H1 (cell line): ENCODE results near the gene AHRR. TPM values are rescaled to one million over a fixed set of nuclear protein-coding genes. Genes with fewer than 3 reads are reported as not detected.
A peak's percentile ranks its signal among the peaks of the same experiment; 100 is the strongest.

Experiments used
- CTCF ChIA-PET: fragments of 300-600 bp; sonication (Branson Sonifier 250); formaldehyde crosslinking; loops from one replicate; lab custom pipeline; 2021; ENCODE audit not compliant: partially characterized antibody; lab: Charles Lee
- POLR2A ChIA-PET: fragments of 300-600 bp; sonication (Branson Sonifier 250); formaldehyde crosslinking; loops from one replicate; lab custom pipeline; 2021; ENCODE audit warnings: inconsistent platforms; ENCODE audit not compliant: partially characterized antibody; lab: Charles Lee
- DNase-seq, 2 experiments: peaks; one replicate each; pipeline versions ENCODE4 v3.0.0 to v3.0.0-alpha.2; 2010 to 2022; ENCODE audit warnings: low spot score in 2 of 2, low read depth in 1 of 2, mixed read lengths in 1 of 2
- FAIRE-seq: peaks from 2 replicates; lab custom pipeline; 2011; peaks lifted over from hg19 to GRCh38; lab: Jason Lieb, UNC
- H2AFZ ChIP-seq: 2 replicates; pipeline ENCODE4 v1.8.1; 2012; ENCODE audit warnings: low read length, inconsistent platforms
- H2AK5ac ChIP-seq: 2 replicates; pipeline ENCODE4 v1.6.1; 2013; ENCODE audit warnings: low read depth, low read length
- H2BK120ac ChIP-seq: replicated peaks from 2 replicates; pipeline ENCODE3; 2013; ENCODE audit warnings: low read depth, low read length, inconsistent platforms
- H2BK12ac ChIP-seq: 2 replicates; pipeline ENCODE4 v1.6.1; 2013; ENCODE audit warnings: low read depth, low read length
- H2BK15ac ChIP-seq: 2 replicates; pipeline ENCODE4 v1.6.1; 2013; ENCODE audit warnings: low read length
- H2BK20ac ChIP-seq: 2 replicates; pipeline ENCODE4 v1.6.1; 2013; ENCODE audit warnings: low read length
- H2BK5ac ChIP-seq: 2 replicates; pipeline ENCODE4 v1.6.1; 2013; ENCODE audit warnings: low read depth, low read length
- H3K14ac ChIP-seq: 2 replicates; pipeline ENCODE4 v1.6.1; 2013; ENCODE audit warnings: inconsistent platforms; ENCODE audit not compliant: insufficient read length
- H3K18ac ChIP-seq: 2 replicates; pipeline ENCODE4 v1.6.1; 2013; ENCODE audit warnings: low read length; ENCODE audit errors: extremely low read depth
- H3K23ac ChIP-seq: 2 replicates; pipeline ENCODE4 v1.6.1; 2013; ENCODE audit warnings: inconsistent platforms; ENCODE audit not compliant: insufficient read length
- H3K23me2 ChIP-seq: 2 replicates; pipeline ENCODE4 v1.6.1; 2013; ENCODE audit warnings: low read depth, low read length
- H3K27ac ChIP-seq: 2 replicates; pipeline ENCODE4 v1.6.1; 2011; ENCODE audit warnings: low read depth, low read length, inconsistent platforms
- H3K27me3 ChIP-seq, 4 experiments: replicated peaks in 1 of 4; 1 replicate in 1 of 4; 2 replicates in 3 of 4; pipeline versions ENCODE4 v1.6.1 to v1.8.1; 2011 to 2013; ENCODE audit warnings: low read length in 3 of 4, mild to moderate bottlenecking in 3 of 4, inconsistent platforms in 2 of 4, mixed read lengths in 2 of 4, moderate library complexity in 1 of 4; ENCODE audit not compliant: control insufficient read depth in 3 of 4, insufficient read depth in 3 of 4; ENCODE audit errors: extremely low read depth in 1 of 4
- H3K36me3 ChIP-seq, 4 experiments: 2 replicates each; pipeline versions ENCODE4 v1.6.1 to v1.8.1; 2011 to 2013; ENCODE audit warnings: mild to moderate bottlenecking in 4 of 4, low read length in 3 of 4, moderate library complexity in 2 of 4, control low read depth in 1 of 4, inconsistent platforms in 1 of 4; ENCODE audit not compliant: insufficient read depth in 4 of 4, control insufficient read depth in 2 of 4
- H3K4ac ChIP-seq: replicated peaks from 2 replicates; pipeline ENCODE3; 2013; ENCODE audit warnings: low read length, low read depth, mixed read lengths, inconsistent platforms; ENCODE audit not compliant: insufficient read length
- H3K4me1 ChIP-seq, 4 experiments: replicated peaks in 1 of 4; 1 replicate in 1 of 4; 2 replicates in 3 of 4; pipeline versions ENCODE4 v1.6.1 to v1.8.1; 2011 to 2013; ENCODE audit warnings: low read length in 3 of 4, inconsistent platforms in 2 of 4, mixed read lengths in 1 of 4; ENCODE audit not compliant: insufficient read depth in 4 of 4, control insufficient read depth in 3 of 4
- H3K4me2 ChIP-seq, 2 experiments: 2 replicates each; pipeline versions ENCODE4 v1.6.1 to v1.8.1; 2011 to 2013; ENCODE audit warnings: low read depth in 2 of 2, low read length in 2 of 2, control low read depth in 1 of 2, inconsistent platforms in 1 of 2, mild to moderate bottlenecking in 1 of 2; ENCODE audit not compliant: insufficient read depth in 1 of 2
- H3K4me3 ChIP-seq, 4 experiments: fragments of 200-600, 300-600 bp in 1 of 4; sonication (generic), shearing (Covaris generic), sonication (Bioruptor Twin) in 1 of 4; 2 replicates each; pipeline versions ENCODE4 v1.5.1 to v1.8.1; 2011 to 2016; ENCODE audit warnings: low read length in 4 of 4, low read depth in 3 of 4, control low read depth in 2 of 4, inconsistent platforms in 2 of 4, mild to moderate bottlenecking in 2 of 4, mixed read lengths in 1 of 4, moderate library complexity in 1 of 4; ENCODE audit not compliant: insufficient read depth in 2 of 4; ENCODE audit errors: extremely low read depth in 1 of 4
- H3K56ac ChIP-seq: replicated peaks from 2 replicates; pipeline ENCODE3; 2013; ENCODE audit warnings: low read depth, mild to moderate bottlenecking, mixed read lengths, low read length, inconsistent platforms; ENCODE audit not compliant: insufficient read length
- H3K79me1 ChIP-seq: 2 replicates; pipeline ENCODE4 v1.6.1; 2013; ENCODE audit warnings: low read depth, low read length, control low read depth
- H3K79me2 ChIP-seq, 2 experiments: 2 replicates each; pipeline versions ENCODE4 v1.6.1 to v1.8.1; 2012 to 2013; ENCODE audit warnings: low read length in 2 of 2, mild to moderate bottlenecking in 2 of 2, inconsistent platforms in 1 of 2; ENCODE audit not compliant: insufficient read depth in 2 of 2, control insufficient read depth in 1 of 2
- H3K9ac ChIP-seq, 4 experiments: replicated peaks in 1 of 4; 1 replicate in 1 of 4; 2 replicates in 3 of 4; pipeline versions ENCODE4 v1.6.1 to v1.8.1; 2011 to 2013; ENCODE audit warnings: low read depth in 3 of 4, low read length in 3 of 4, control low read depth in 2 of 4, mild to moderate bottlenecking in 2 of 4, moderate library complexity in 2 of 4, inconsistent platforms in 1 of 4; ENCODE audit errors: extremely low read depth in 1 of 4
- H3K9me3 ChIP-seq, 2 experiments: 2 replicates each; pipeline versions ENCODE4 v1.6.1 to v1.8.1; 2012 to 2013; ENCODE audit warnings: mild to moderate bottlenecking in 2 of 2, moderate library complexity in 2 of 2, control low read depth in 1 of 2, inconsistent platforms in 1 of 2, low read depth in 1 of 2, low read length in 1 of 2, mixed read lengths in 1 of 2; ENCODE audit not compliant: insufficient read depth in 2 of 2
- H4K20me1 ChIP-seq, 2 experiments: replicated peaks in 1 of 2; 2 replicates each; pipeline versions ENCODE3 to v1.8.1; 2011 to 2013; ENCODE audit warnings: inconsistent platforms in 2 of 2, low read length in 2 of 2, mild to moderate bottlenecking in 1 of 2; ENCODE audit not compliant: insufficient read depth in 2 of 2, control insufficient read depth in 1 of 2
- H4K5ac ChIP-seq: 2 replicates; pipeline ENCODE4 v1.6.1; 2013; ENCODE audit warnings: low read length, low read depth, mixed read lengths, inconsistent platforms; ENCODE audit not compliant: insufficient read length
- H4K8ac ChIP-seq: 2 replicates; pipeline ENCODE4 v1.8.0; 2013; ENCODE audit warnings: mild to moderate bottlenecking, moderate library complexity, low read length, inconsistent platforms; ENCODE audit not compliant: insufficient read depth; ENCODE audit errors: extremely low read depth
- H4K91ac ChIP-seq: replicated peaks from 2 replicates; pipeline ENCODE3; 2013; ENCODE audit warnings: low read length, mixed read lengths, inconsistent platforms; ENCODE audit not compliant: insufficient read length
- SIX5 ChIP-seq: IDR thresholded peaks from 2 replicates; pipeline ENCODE4 v1.6.1; 2011; ENCODE audit warnings: mild to moderate bottlenecking, low read depth, low read length
- WGBS, 2 experiments: shearing (Covaris generic) in 1 of 2; methylation state at CpG; one replicate each; pipeline versions ENCODE4 v1.1.6 to v1.1.7; 2013 to 2015; ENCODE audit warnings: low lambda C conversion rate in 2 of 2, mixed read lengths in 2 of 2, inconsistent platforms in 1 of 2, low coverage in 1 of 2, missing lambda C conversion rate in 1 of 2; ENCODE audit not compliant: insufficient replicate concordance in 2 of 2, insufficient coverage in 1 of 2, insufficient read length in 1 of 2; ENCODE audit errors: extremely low coverage in 1 of 2, missing lambda C conversion rate in 1 of 2; 5-methylcytosine and 5-hydroxymethylcytosine counted together
- polyA plus RNA-seq, 7 experiments: library from polyadenylated mRNA; depleted of rRNA in 3 of 7; stranded (reverse) in 5 of 7; unstranded in 2 of 7; fragments of >200 nt in 5 of 7; fragments of 200-250 nt in 2 of 7; gene quantifications; 1 replicate in 5 of 7; 2 replicates in 1 of 7; 4 replicates in 1 of 7; pipeline versions ENCODE4 v1.2.1 to v1.2.3, GENCODE V29; 2011 to 2013; ENCODE audit warnings: missing spikeins in 2 of 7, mixed read lengths in 2 of 7
- total RNA-seq: library from RNA; stranded (reverse); fragmentation: NEBNext Ultra II Directional; extraction: Animal tissue kit (Norgen Biotek cat#: 25700); gene quantifications from 2 replicates; pipeline ENCODE4 v1.2.1, GENCODE V29; 2021

Gene AHRR
- total and polyA plus RNA-seq, 2 of the 8 experiments (the other 6 are each of a cell fraction or from before 2014, with no cell fraction given) = 0.41 to 0.80 TPM

- TF ChIP-seq SIX5 = no peak
- Histone ChIP-seq H2AFZ (no peak overlapping the region), H4K8ac (no peak overlapping the region), H2BK15ac (no peak overlapping the region), H3K79me2 (peaks cover 0 to 18% of the 10 kb centered on the region in 2 experiments; a peak in 1 of 4 replicates), H3K4ac (no peak overlapping the region), H2BK120ac (no peak overlapping the region), H2AK5ac (no peak overlapping the region), H3K56ac (no peak overlapping the region), H2BK20ac (no peak overlapping the region), H3K27me3 (no peaks in the 10 kb centered on the region), H4K91ac (no peak overlapping the region), H4K5ac (no peak overlapping the region), H3K4me2 (no peak overlapping the region), H2BK5ac (peak overlapping the region; percentile 66; the same call in 1 of the 2 replicates), H3K4me3 (no peak overlapping the region), H3K79me1 (peaks cover 7% of the 10 kb centered on the region), H2BK12ac (no peak overlapping the region), H3K18ac (no peak overlapping the region), H3K23ac (no peak overlapping the region), H3K9ac (no peak overlapping the region), H3K23me2 (no peaks in the 10 kb centered on the region), H3K36me3 (peaks cover 0 to 8% (median 4%) of the 10 kb centered on the region in 4 experiments; a peak in 3 of 8 replicates), H3K9me3 (no peaks in the 10 kb centered on the region), H3K4me1 (peaks cover 0 to 10% (median 6%) of the 10 kb centered on the region in 4 experiments; a peak in 5 of 7 replicates), H4K20me1 (peaks cover 7 to 11% of the 10 kb centered on the region in 2 experiments), H3K14ac (no peak overlapping the region), H3K27ac (no peak overlapping the region)
- POLR2A ChIA-PET = interaction anchor here (1.2 to 1.4 kb wide), 2 partner anchors 8 to 35 kb away, joined by 3 read pairs; partner anchors contain the start of gene PDCD6
- DNase-seq (no peak), FAIRE-seq (no peak)
- WGBS, 2 experiments = 95% methylated on average over 28 of the region's 28 CpGs; no CpG with 5 or more reads in 1 of the 2 experiments
- CTCF ChIA-PET = interaction anchor here (1.1 to 1.3 kb wide), 2 partner anchors 44 to 141 kb away, joined by 3 to 4 read pairs; no protein-coding TSS in a partner anchor
These were observed 15.3 kb upstream of the AHRR start for GRCh38 chr5:306011-306805.
